NCI-H345 (cell line): ENCODE results near the gene GNA14.
"Not testable (repeated sequence)": the region's sequence is repeated elsewhere in the genome, so short reads cannot be mapped to it uniquely, and the experiment has no call there.

ENCODE experiments used
- DNase-seq: peaks from one replicate; lab custom pipeline; 2025; lab: John Stamatoyannopoulos, UW

GNA14 gene

DNA sequence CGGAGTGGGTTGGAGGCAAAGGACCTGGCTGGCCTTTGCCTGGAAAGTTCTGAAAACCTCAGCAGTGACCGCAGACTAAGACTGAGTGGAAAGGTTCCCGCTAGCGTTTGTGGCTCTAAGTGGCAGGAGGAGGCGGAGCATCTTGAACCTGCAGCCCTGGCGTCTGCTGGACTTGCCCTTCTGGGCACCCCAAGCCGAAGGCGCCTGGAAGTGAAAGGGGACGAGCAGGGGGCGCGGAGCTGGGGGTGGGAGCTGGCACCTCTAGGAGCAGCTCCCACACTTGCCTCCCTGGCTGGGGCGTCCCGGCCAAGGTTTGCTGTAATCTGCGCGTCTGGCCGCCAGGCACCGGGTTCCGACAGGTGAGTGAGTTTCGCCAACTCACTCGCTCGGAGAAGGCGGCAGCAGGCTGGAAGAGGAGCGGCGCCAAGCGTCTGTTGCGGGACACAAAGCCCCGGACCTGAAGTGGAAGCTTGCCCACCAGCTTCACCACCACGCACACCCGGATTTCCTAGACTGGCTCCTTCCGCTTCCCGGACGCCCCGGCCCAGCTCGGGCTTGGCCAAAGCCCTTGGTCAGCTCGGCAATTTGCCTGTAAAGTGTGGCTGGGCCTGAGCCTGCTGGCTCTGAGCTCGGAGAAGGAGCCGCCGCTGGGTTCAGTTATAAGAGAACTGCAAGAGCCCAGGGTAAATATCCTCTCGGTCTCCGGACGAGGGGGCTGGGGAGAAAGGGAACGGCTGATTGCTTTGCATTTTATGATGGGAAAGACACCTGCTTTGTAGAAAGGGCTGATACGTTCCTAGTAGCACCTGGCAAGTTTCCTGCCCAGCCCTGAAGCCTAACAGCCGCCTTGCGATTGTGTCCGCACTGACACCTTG, at the start of gene GNA14:
Gene GNA14, minus strand, starts transcription at position 89 of the 875 bp plus-strand sequence. CDS start 529 bp downstream, outside the sequence.
- no peak for DNase-seq

- DNase-seq = no peak
These were observed 49.3 kb upstream of the GNA14 start for GRCh38 chr9:77697238-77697984.

DNA sequence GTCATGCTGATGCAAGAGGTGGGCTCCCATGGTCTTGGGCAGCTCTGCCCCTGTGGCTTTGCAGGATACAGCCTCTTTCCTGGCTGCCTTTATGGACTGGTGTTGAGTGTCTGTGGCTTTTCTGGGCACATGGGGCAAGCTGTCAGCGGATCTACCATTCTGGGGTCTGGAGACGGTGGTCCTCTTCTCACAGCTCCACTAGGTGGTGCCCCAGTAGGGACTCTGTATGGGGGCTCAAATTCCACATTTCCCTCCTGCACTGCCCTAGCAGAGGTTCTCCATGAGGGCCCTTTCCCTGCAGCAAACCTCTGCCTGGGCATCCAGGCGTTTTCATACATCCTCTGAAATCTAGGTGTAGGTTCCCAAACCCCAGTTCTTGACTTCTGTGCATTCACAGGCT, 42.6 kb upstream of the GNA14 start:
- not testable (repeated sequence) for DNase-seq

DNA sequence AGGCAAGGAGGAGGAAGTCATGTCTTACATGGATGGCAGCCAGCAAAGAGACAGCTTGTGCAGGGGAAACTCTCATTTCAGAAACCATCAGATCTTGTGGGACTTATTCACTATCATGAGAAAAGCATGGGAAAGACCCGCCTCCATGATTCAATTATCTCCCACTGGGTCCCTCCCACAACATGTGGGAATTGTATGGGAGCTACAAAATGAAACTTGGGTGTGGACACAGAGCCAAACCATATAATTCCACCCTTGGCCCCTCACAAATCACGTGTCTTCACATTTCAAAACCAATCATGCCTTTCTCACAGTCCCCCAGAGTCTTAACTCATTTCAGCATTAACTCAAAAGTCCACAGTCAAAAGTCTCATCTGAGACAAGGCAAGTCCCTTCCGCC, 42.0 kb upstream of the GNA14 start:
- DNase-seq = not testable (repeated sequence)

DNA sequence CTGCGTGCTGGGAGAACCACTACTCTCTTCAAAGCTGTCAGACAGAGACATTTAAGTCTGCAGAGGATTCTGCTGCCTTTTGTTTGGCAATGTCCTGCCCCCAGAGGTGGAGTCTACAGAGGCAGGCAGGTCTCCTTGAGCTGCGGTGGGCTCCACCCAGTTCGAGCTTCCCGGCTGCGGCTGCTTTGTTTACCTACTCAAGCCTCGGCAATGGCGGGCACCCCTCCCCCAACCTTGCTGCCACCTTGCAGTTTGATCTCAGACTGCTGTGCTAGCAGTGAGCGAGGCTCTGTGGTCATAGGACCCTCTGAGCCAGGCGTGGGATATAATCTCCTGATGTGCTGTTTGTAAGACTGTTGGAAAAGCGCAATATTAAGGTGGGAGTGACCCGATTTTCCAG, 39.6 kb upstream of the GNA14 start:
- DNase-seq = not testable (repeated sequence)

DNA sequence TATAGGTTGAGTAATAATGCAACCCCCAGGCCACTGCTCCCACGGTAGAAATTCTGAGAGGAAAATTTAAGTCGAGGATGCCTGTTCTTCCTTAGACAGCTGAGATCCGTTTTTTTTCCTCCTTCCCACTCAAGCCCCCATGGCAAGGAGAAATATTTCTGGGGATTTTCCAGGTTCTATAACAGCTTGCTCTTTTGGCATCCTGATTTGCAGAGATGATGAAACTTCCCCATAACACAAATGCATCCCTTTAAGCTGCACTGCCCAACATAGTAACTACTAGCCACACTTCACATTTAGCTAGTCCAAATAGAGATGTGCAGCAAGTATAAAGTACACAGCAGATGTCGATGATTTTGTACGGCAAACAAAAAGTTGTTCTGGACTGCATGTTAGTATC, 32.5 kb upstream of the GNA14 start:
- DNase-seq = no peak

DNA sequence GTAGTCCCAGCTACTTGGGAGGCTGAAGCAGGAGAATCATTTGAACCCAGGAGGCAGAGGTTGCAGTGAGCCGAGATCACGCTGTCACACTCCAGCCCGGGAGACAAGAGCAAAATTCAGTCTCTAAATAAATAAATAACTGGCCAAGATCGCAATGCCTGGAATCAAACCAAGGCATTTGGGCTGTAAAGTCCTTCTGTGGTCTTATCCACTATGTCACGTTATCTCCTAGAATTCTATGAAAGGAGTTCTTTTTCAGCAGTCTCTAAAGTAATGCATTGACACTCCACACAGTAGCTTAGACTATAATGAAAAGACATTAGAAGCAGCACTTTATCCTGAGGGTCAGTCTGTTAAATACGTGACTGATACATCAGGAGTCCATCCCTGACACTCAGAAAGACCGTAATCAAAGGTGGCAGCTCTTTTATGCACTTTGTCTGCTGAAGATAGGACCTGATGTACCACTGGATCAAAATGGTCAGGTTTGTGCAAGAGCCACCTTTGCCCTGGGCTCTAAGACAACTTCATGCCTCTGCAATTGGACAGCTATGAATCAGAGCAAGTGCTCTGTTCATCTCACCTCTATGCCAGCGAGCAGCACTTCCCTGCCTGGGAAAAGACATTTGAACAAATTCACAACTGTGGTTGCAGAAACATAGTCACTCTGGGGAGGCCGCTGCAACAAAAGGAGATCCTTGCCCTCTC, 31.7 kb upstream of the GNA14 start:
- DNase-seq = no peak

DNA sequence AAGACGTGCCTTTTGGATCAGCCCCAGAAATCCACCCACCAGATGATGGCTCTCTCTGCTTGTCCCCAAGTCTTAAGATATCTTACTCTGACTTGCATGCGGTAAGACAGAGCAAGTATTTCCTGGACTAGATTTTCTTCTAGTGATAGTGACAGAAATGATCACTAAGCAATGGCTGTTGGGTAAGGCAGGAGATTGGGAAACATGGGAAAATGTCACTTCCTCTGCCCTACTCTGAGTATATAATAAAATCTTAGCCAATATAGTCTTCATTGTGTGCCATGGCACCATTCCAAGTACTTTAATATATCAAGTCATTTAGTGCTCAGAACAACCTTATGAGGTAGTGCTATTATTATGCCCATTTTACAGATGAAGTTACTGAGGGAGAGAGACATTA, 31.0 kb upstream of the GNA14 start:
- DNase-seq = no peak

GRCh38 chr9:77677957-77678535, 29.9 kb upstream of the GNA14 start:
- DNase-seq = no peak

- no peak for DNase-seq
These were observed 29.3 kb upstream of the GNA14 start for GRCh38 chr9:77677397-77677796.

DNA sequence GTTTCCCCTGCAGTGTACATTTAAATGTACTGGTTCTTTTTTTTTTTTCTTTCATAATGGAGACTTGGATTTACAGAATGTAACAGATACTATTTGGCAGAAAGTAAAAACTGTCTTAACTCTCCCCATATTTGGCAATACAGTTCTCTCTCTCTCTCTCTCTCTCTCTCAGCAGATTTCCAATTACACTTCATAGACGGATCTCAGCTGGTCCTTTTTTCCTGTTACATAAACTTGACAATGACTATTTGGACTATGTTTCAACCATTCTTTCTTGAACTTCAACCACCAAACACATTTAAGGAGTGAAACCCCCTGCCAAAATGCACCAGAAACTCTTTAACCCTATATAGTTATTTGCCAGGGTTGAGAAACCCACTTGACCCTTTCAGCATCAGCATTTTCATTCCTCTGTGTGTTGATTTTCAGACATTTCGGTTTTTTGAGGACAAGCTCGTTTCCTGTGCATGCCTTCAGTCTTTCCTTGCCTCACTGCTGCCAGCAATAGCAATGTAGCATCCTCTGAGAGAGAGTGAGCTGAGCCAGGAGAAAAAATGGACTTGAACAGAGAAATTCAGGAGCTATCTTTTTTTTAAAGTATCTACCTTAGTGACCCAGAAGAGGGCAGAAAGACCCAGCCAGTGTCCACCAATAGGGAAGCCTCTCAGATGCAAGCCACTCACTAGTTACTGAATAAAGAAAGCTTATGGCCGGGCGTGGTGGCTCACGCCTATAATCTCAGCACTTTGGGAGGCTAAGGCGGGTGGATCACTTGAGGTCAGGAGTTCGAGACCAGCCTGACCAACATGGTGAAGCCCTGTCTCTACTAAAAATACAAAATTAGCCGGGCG, 26.0 kb upstream of the GNA14 start:
- no peak for DNase-seq

GRCh38 chr9:77672183-77672582, 24.1 kb upstream of the GNA14 start:
- DNase-seq = no peak

GRCh38 chr9:77667151-77667550, 19.0 kb upstream of the GNA14 start:
- DNase-seq = no peak

DNA sequence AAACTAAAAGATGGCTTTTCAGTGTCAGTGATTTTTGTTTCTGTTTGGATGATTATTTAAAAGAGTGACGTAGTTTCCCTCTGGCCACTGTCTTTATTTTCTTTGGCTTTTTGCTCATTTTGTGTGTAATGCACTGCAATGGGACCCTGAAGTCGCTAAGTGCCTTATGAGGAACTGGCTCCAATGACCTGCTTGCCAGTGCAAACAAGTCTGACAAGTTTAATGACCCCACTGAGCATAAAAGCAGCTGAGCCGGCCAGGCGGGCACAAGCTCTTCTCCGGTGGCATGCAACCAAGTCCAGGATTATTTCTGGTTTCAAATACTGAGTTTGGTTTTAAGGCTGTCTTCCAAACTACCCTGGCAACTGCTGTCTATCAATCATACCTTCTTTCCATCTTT, 15.6 kb upstream of the GNA14 start:
- no peak for DNase-seq

GRCh38 chr9:77661566-77662085, 13.5 kb upstream of the GNA14 start:
- DNase-seq = no peak

GRCh38 chr9:77659926-77660325, 11.8 kb upstream of the GNA14 start:
- no peak for DNase-seq

DNA sequence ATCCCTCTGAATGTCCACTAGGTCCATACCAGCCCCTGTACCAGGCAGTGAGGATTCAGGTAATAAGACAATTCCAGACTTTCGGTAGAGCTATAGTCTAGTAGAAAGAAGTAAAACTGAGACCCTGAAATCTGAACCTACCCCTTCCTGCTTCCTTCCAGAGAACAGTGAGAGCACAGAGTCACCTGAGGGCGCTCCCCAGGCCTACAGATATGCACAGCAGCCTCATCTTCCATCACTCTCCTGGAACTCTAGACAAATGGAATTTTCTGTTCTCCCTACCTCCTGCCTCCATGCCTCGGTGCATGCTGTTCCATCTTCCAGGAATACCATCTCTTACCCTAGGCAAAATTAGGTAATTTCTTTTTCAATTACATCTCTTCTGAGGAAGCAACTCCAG, 3.1 kb upstream of the GNA14 start:
- DNase-seq = no peak

DNA sequence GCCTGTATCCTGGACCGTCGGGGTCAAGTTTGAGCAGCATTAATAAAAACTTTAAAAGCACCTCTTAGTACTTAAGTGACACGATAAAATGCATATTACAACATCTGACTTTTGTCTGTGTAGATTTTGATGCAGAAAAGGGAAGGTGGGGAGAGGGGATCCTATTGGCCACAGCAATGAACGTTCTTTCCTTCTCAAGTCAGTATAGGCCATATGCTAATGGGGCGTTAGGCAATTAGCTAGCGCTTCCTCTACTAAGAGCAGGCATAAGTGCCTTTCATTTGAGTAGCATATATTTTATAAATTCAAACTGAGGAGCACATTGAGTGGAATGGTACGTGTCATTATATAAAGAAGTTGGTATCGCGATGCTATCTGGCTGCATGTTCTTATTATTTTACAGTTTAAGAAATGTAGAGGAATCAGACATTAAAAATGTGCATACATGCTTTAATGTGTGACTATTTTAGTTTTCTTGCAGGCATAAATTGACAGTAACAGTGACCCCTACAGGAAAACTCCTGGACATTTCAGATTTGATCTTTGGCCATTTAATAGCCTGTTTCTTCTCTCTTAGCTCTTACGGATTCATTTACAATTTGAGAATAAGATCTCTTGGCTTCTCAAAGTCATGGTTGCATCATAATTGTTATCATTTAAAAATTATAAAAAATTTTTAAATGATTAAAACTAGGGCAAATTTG, 1.1 kb upstream of the GNA14 start:
- no peak for DNase-seq

DNA sequence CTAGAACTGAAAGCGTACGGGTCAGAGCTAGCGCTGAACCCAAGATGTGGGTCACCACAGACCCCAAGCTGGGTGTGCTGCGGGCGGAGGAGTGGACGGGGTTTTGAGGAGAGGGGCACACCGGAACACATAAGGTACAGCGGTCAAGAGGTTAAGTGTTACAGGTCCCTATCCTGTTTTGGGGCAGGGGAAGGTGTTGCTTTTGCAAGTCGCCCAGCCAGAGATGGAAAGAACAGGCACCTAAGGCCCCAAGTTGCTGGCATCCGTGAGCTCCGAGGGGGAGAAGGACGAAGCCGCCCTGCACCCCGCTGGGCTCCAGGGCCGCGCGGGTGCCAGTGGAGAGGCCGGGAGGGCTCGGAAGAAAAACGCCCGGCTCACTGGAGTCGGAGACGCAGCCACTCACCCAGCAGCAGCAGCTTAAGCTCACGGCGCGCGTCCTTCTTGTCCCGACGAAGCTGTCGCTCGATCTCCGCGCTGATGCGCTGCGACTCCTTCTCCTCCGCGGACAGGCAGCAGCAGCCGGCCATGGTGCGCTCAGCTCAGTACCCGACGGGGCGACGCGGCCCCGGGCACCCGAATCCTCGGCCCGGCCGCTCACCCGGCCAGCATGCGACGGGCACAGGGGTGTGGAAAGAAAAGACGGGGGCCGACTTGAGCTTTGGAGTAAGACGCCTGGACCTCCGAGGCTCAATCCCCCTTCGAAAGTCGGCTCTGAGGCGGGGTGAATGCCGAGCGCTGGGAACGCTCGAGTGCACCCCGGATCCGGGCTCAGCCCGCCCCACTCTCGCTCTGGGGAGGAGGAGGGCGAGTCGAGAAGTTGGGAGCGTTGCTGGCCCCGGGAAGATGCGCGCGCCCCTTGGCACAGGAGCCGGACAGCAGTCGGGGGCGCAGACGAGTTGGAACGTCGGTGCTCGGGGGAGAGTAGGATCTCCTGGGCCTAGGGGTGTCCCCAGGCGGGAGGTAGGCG, 572 bp downstream of the GNA14 start:
- DNase-seq = no peak
